HCT116 (cell line): ENCODE results near the gene UNK. TPM values are rescaled to one million over a fixed set of nuclear protein-coding genes. Genes with fewer than 3 reads are reported as not detected.

Source experiments
- ATAC-seq: fragments of 200-7000 bp; cut with Tn5 transposase; 2 replicates; pipeline ENCODE4 v1.9.1; 2020; ENCODE audit warnings: mild to moderate bottlenecking, moderate library complexity
- BruUV-seq: library from RNA; stranded (reverse); fragments of 400-500 nt; replicated peaks from 2 replicates; lab custom pipeline; 2021; lab: Mats Ljungman, UMichigan
- CTCF ChIA-PET: fragments of 300-600 bp; sonication (Branson Sonifier 250); formaldehyde crosslinking; loops from one replicate; lab custom pipeline; 2021; ENCODE audit warnings: antibody characterized with exemption; lab: Charles Lee
- POLR2A ChIA-PET: fragments of 300-600, 350-600 bp; sonication (Branson Sonifier 250); formaldehyde crosslinking; loops from one replicate; lab custom pipeline; 2021; ENCODE audit warnings: antibody characterized with exemption; lab: Charles Lee
- RAD21 ChIA-PET, 2 experiments: fragments of 300-600 bp; sonication (Branson Sonifier 250); formaldehyde crosslinking; loops; one replicate each; lab custom pipeline; 2023; ENCODE audit warnings: low total read pairs in 2 of 2; ENCODE audit not compliant: uncharacterized antibody in 2 of 2, unreplicated experiment in 2 of 2, low non-redundant PET in 1 of 2; lab: Charles Lee
- DNase-seq: peaks from one replicate; pipeline ENCODE4 v3.0.0-alpha.2; 2010; ENCODE audit warnings: low read depth, low spot score
- H2AFZ ChIP-seq: fragments of 200-600 bp; shearing (Covaris generic), sonication (generic); 2 replicates; pipeline ENCODE4 v1.6.1; 2017; ENCODE audit warnings: low read depth, mixed run types, mixed read lengths, antibody characterized with exemption, low read length; ENCODE audit not compliant: poor library complexity, severe bottlenecking
- H3K27ac ChIP-seq: 2 replicates; pipeline ENCODE4 v1.5.1; 2012; ENCODE audit warnings: low read depth, low read length
- H3K27me3 ChIP-seq: fragments of 200-600 bp; sonication (generic); 2 replicates; pipeline ENCODE4 v1.6.1; 2016; ENCODE audit warnings: mixed run types, low read length, mixed read lengths; ENCODE audit not compliant: insufficient read depth
- H3K36me3 ChIP-seq, 2 experiments: fragments of 200-500 bp in 1 of 2; fragments of 200-600 bp in 1 of 2; sonication (Bioruptor generic) in 1 of 2; sonication (generic) in 1 of 2; 2 replicates each; pipeline versions ENCODE4 v1.5.1 to v1.6.1; 2014 to 2016; ENCODE audit warnings: low read length in 2 of 2, inconsistent platforms in 1 of 2, mixed read lengths in 1 of 2, mixed run types in 1 of 2; ENCODE audit not compliant: insufficient read depth in 2 of 2, control insufficient read depth in 1 of 2
- H3K4me1 ChIP-seq, 2 experiments: fragments of 200-600 bp in 1 of 2; sonication (generic) in 1 of 2; 2 replicates each; pipeline versions ENCODE4 v1.5.1 to v1.6.1; 2012 to 2017; ENCODE audit warnings: low read length in 2 of 2, inconsistent platforms in 1 of 2, mild to moderate bottlenecking in 1 of 2, mixed read lengths in 1 of 2, mixed run types in 1 of 2, moderate library complexity in 1 of 2; ENCODE audit not compliant: insufficient read depth in 2 of 2, control insufficient read depth in 1 of 2
- H3K4me2 ChIP-seq: fragments of 200-600 bp; sonication (generic); 2 replicates; pipeline ENCODE4 v1.6.1; 2017; ENCODE audit warnings: mixed run types, low read length, mixed read lengths
- H3K4me3 ChIP-seq, 2 experiments: fragments of 200-600 bp in 1 of 2; sonication (generic) in 1 of 2; replicated peaks in 1 of 2; 2 replicates each; pipeline ENCODE4 v1.5.1; 2011 to 2016; ENCODE audit warnings: low read length in 2 of 2, control low read depth in 1 of 2, low read depth in 1 of 2, mild to moderate bottlenecking in 1 of 2, mixed read lengths in 1 of 2, mixed run types in 1 of 2
- H3K79me2 ChIP-seq: fragments of 200-600 bp; sonication (generic); 2 replicates; pipeline ENCODE4 v1.6.1; 2017; ENCODE audit warnings: mild to moderate bottlenecking, mixed run types, low read length, moderate library complexity, mixed read lengths; ENCODE audit not compliant: insufficient read depth
- H3K9ac ChIP-seq: fragments of 200-600 bp; sonication (generic); 2 replicates; pipeline ENCODE4 v1.6.1; 2016; ENCODE audit warnings: low read length, mixed read lengths
- H3K9me2 ChIP-seq: fragments of 200-600 bp; sonication (generic), shearing (Covaris generic); 2 replicates; pipeline ENCODE4 v1.6.1; 2017; ENCODE audit warnings: mixed run types, mild to moderate bottlenecking, moderate library complexity; ENCODE audit not compliant: insufficient read depth
- H3K9me3 ChIP-seq, 2 experiments: fragments of 200-500 bp in 1 of 2; fragments of 200-600 bp in 1 of 2; sonication (Bioruptor generic) in 1 of 2; sonication (generic) in 1 of 2; 2 replicates each; pipeline ENCODE4 v1.6.1; 2014 to 2017; ENCODE audit warnings: low read length in 2 of 2, mixed read lengths in 2 of 2, inconsistent platforms in 1 of 2, low read depth in 1 of 2, mild to moderate bottlenecking in 1 of 2, mixed run types in 1 of 2, moderate library complexity in 1 of 2; ENCODE audit not compliant: control insufficient read depth in 1 of 2, insufficient read depth in 1 of 2
- H4K20me1 ChIP-seq: fragments of 200-600 bp; sonication (generic), shearing (Covaris generic); 2 replicates; pipeline ENCODE4 v1.6.1; 2017; ENCODE audit warnings: mixed run types, mild to moderate bottlenecking, moderate library complexity; ENCODE audit not compliant: insufficient read depth
- CEBPB ChIP-seq: IDR thresholded peaks from 2 replicates; pipeline ENCODE4 v1.6.1; 2012; ENCODE audit warnings: low read depth
- CTCF ChIP-seq, 3 experiments: fragments of 200-600 bp in 1 of 3; sonication (generic) in 1 of 3; IDR thresholded peaks in 2 of 3; conservative IDR thresholded peaks in 1 of 3; 2 replicates each; pipeline ENCODE4 v1.5.1; 2012 to 2017; ENCODE audit warnings: low read depth in 2 of 3, low read length in 2 of 3, antibody characterized with exemption in 1 of 3, borderline replicate concordance in 1 of 3, control low read depth in 1 of 3, mild to moderate bottlenecking in 1 of 3, mixed read lengths in 1 of 3, mixed run types in 1 of 3, moderate library complexity in 1 of 3; ENCODE audit not compliant: insufficient read depth in 1 of 3
- EGR1 ChIP-seq: IDR thresholded peaks from 2 replicates; pipeline ENCODE4 v1.6.1; 2012; ENCODE audit warnings: low read depth
- ELF1 ChIP-seq: IDR thresholded peaks from 2 replicates; pipeline ENCODE4 v1.6.1; 2012; ENCODE audit warnings: low read depth, borderline replicate concordance
- EZH2 ChIP-seq: fragments of 200-600 bp; sonication (generic); IDR thresholded peaks from 2 replicates; pipeline ENCODE4 v1.6.1; 2017; ENCODE audit warnings: antibody characterized with exemption, mixed run types
- EZH2phosphoT487 ChIP-seq: fragments of 200-600 bp; IDR thresholded peaks from 2 replicates; pipeline ENCODE4 v1.6.1; 2018; ENCODE audit warnings: antibody characterized with exemption, borderline replicate concordance
- FOSL1 ChIP-seq: IDR thresholded peaks from 2 replicates; pipeline ENCODE4 v1.6.1; 2012; ENCODE audit warnings: low read depth
- JUND ChIP-seq: IDR thresholded peaks from 2 replicates; pipeline ENCODE4 v1.6.1; 2012
- POLR2A ChIP-seq: IDR thresholded peaks from 2 replicates; pipeline ENCODE4 v1.7.0; 2011; ENCODE audit warnings: borderline replicate concordance; ENCODE audit not compliant: insufficient read depth, insufficient read length; ENCODE audit errors: extremely low read depth
- RAD21 ChIP-seq: IDR thresholded peaks from 2 replicates; pipeline ENCODE4 v1.6.1; 2012; ENCODE audit warnings: low read depth, mild to moderate bottlenecking
- SIN3A ChIP-seq: IDR thresholded peaks from 2 replicates; pipeline ENCODE4 v1.6.1; 2012; ENCODE audit warnings: low read depth
- SP1 ChIP-seq: IDR thresholded peaks from 2 replicates; pipeline ENCODE4 v1.6.1; 2012; ENCODE audit warnings: low read depth
- SRF ChIP-seq: IDR thresholded peaks from 2 replicates; pipeline ENCODE4 v1.6.1; 2012; ENCODE audit warnings: low read depth
- TCF7L2 ChIP-seq: IDR thresholded peaks from 2 replicates; pipeline ENCODE4 v1.7.0; 2011; ENCODE audit warnings: borderline replicate concordance, inconsistent platforms; ENCODE audit not compliant: insufficient read depth, insufficient read length; ENCODE audit errors: extremely low read depth
- YY1 ChIP-seq: IDR thresholded peaks from 2 replicates; pipeline ENCODE4 v1.6.1; 2011; ENCODE audit warnings: low read length, low read depth, moderate library complexity, mild to moderate bottlenecking; ENCODE audit not compliant: insufficient replicate concordance; ENCODE audit errors: extremely low read depth
- ZFX ChIP-seq: fragments of 450-650 bp; IDR thresholded peaks from 2 replicates; pipeline ENCODE4 v1.6.1; 2017
- intact Hi-C: fragments of 100-400 bp; cut with micrococcal nuclease; formaldehyde crosslinking; loops from 2 replicates; pipeline ENCODE4 v1.10.0; 2022
- total RNA-seq: library from RNA; stranded (reverse); gene quantifications from one replicate; pipeline ENCODE4 v1.2.1, GENCODE V29; 2021; ENCODE audit not compliant: unreplicated experiment
- TF ChIP-seq, protein P1 (sequence below): IDR thresholded peaks from 2 replicates; pipeline ENCODE4 v1.6.1; 2012
- TF ChIP-seq, protein P2 (sequence below): IDR thresholded peaks from 2 replicates; pipeline ENCODE4 v1.6.1; 2011; ENCODE audit warnings: mild to moderate bottlenecking, low read length, moderate library complexity; ENCODE audit not compliant: insufficient replicate concordance; ENCODE audit errors: extremely low read depth

UNK gene
- total RNA-seq, 1 experiment from 2014 or later, result 40.6 TPM

DNA sequence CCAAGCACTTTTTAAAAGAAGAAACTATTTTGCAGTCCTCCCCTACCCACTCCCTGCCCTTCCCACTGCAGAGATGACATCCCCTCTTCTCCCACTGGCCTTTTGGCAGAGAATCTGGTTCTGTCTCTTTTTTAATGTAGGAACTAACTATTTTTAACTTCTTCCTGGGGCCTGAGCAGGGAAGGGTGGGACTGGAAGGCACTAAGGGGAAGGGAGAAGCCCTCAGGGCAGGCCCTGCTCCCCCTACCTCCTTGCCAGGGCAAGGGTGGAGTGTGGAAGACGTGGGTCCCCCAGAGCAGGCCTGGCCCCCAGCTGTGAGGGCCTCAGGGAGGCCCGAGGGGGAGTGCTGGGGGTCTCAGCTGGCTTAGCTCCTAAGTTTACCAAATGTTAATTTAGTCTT, 40.1 kb downstream of the UNK start:
- Histone ChIP-seq H3K27ac (no peak overlapping the region), H3K36me3 (peaks cover 15 to 24% of the 10 kb centered on the region in 2 experiments; a peak in 3 of 4 replicates), H3K9me3 (no peaks in the 10 kb centered on the region), H3K4me2 (no peak overlapping the region), H3K79me2 (no peaks in the 10 kb centered on the region), H2AFZ (no peak overlapping the region), H3K4me3 (no peak overlapping the region), H3K9me2 (no peaks in the 10 kb centered on the region), H3K9ac (no peak overlapping the region), H4K20me1 (no peaks in the 10 kb centered on the region), H3K27me3 (no peaks in the 10 kb centered on the region), H3K4me1 (0 out of 4 replicates have a peak, but pooled peaks cover 0 to 3% of the 10 kb centered on the region in 2 experiments)
- CTCF ChIA-PET, result interaction anchor here (1.0 kb wide), 1 partner anchor 145 kb away, joined by 3 read pairs; no protein-coding TSS in a partner anchor
- POLR2A ChIA-PET, result interaction anchor here (4.2 kb wide), 1 partner anchor 45 kb away, joined by 32 read pairs; a partner anchor contains a TSS
- DNase-seq (no peak), ATAC-seq (no peak)
- intact Hi-C loops, result no loop called here
- BruUV-seq, result no TSS peak
- TF ChIP-seq RAD21, result no peak
- TF ChIP-seq, protein P1, sequence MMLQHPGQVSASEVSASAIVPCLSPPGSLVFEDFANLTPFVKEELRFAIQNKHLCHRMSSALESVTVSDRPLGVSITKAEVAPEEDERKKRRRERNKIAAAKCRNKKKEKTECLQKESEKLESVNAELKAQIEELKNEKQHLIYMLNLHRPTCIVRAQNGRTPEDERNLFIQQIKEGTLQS, result no peak
- RAD21 ChIA-PET, result no interaction called here

- intact Hi-C loops, result no loop called here
- TF ChIP-seq YY1 (no peak), RAD21 (no peak), EZH2phosphoT487 (no peak), FOSL1 (no peak), TCF7L2 (no peak), SRF (no peak), SIN3A (no peak), POLR2A (no peak), CEBPB (no peak), JUND (no peak), EGR1 (no peak), CTCF (IDR thresholded peaks at IDR 0.05 in 2 of 3, conservative IDR thresholded peaks at IDR 0.05 in 1 of 3; ENCODE audit: borderline replicate concordance in 1 of 3, insufficient read depth in 1 of 3, low read depth in 2 of 3, low read length in 2 of 3) (no peak), ZFX (no peak), SP1 (no peak), ELF1 (no peak), EZH2 (no peak)
- TF ChIP-seq, protein P2, sequence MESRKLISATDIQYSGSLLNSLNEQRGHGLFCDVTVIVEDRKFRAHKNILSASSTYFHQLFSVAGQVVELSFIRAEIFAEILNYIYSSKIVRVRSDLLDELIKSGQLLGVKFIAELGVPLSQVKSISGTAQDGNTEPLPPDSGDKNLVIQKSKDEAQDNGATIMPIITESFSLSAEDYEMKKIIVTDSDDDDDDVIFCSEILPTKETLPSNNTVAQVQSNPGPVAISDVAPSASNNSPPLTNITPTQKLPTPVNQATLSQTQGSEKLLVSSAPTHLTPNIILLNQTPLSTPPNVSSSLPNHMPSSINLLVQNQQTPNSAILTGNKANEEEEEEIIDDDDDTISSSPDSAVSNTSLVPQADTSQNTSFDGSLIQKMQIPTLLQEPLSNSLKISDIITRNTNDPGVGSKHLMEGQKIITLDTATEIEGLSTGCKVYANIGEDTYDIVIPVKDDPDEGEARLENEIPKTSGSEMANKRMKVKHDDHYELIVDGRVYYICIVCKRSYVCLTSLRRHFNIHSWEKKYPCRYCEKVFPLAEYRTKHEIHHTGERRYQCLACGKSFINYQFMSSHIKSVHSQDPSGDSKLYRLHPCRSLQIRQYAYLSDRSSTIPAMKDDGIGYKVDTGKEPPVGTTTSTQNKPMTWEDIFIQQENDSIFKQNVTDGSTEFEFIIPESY, result no peak
Observed at GRCh38 chr17:75825149-75825552, 40.5 kb downstream of the UNK start.

More at GRCh38 chr17:75825149-75825552, 40.5 kb downstream of the UNK start:
- ChIA-PET POLR2A (interaction anchor here (1.9 to 4.2 kb wide), 2 partner anchors 14 to 45 kb away, joined by 4 to 32 read pairs; a partner anchor contains a TSS), RAD21 (no interaction called here), CTCF (interaction anchor here (1.0 kb wide), 1 partner anchor 145 kb away, joined by 3 read pairs; no protein-coding TSS in a partner anchor)
- ATAC-seq (no peak), DNase-seq (no peak)
- Histone ChIP-seq H4K20me1 (no peaks in the 10 kb centered on the region), H3K27ac (no peak overlapping the region), H3K9me3 (no peaks in the 10 kb centered on the region), H3K36me3 (peaks cover 11 to 19% of the 10 kb centered on the region in 2 experiments; a peak in 3 of 4 replicates), H3K4me3 (no peak overlapping the region), H2AFZ (no peak overlapping the region), H3K4me2 (no peak overlapping the region), H3K79me2 (no peaks in the 10 kb centered on the region), H3K27me3 (no peaks in the 10 kb centered on the region), H3K9me2 (no peaks in the 10 kb centered on the region), H3K4me1 (0 out of 4 replicates have a peak, but pooled peaks cover 0 to 3% of the 10 kb centered on the region in 2 experiments), H3K9ac (no peak overlapping the region)
- BruUV-seq, result no TSS peak
